Gastroesophageal sphincter (tissue), 3 donors: ENCODE data around the gene CASK.

Experiments
- POLR2A ChIP-seq, 2 donors: fragments of 450-650 bp; IDR thresholded peaks; one replicate each; pipeline ENCODE4 v1.6.1; 2017; ENCODE audit warnings: antibody characterized with exemption in 2 of 2, mild to moderate bottlenecking in 2 of 2, moderate library complexity in 1 of 2
- TF ChIP-seq, protein P1 (sequence below), 4 experiments: fragments of 200-600 bp in 2 of 4; fragments of 450-650 bp in 2 of 4; sonication (generic) in 1 of 4; IDR thresholded peaks; one replicate each; pipeline ENCODE4 v1.5.1; 2017 to 2019; ENCODE audit warnings: antibody characterized with exemption in 4 of 4, mild to moderate bottlenecking in 2 of 4, moderate library complexity in 2 of 4

DNA sequence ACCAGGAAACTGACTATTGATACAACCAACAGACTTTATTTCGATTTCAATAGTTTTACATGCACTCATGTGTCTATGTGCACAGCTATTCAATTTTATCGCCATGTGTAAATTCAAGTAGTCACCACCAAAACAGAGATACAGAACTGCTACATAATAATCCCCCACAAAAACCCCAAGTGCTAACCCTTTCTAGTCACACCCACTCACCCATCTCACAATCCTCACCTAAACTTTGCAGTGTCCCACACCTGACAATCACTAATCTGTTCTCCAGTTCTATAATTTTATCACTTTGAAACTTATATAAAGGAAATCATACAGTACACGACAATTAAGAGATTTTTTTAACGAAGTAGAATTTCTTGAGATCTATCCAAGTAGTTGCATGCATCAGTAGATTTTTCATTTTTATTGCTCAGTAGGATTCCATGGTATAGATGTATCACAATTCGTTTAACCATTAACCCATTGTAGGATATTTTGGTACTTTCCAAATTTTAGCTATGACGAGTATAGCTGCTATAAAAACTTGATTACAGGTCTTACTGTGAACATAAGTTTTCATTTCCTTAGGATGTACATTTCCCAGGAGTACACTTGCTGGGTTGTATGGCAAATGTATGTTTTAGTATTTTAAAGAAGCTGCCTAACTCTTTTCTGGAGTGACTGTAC is 85.9 kb downstream of the CASK start:
- TF ChIP-seq POLR2A (IDR thresholded peaks at IDR 0.05) = no peak
- TF ChIP-seq, protein P1, sequence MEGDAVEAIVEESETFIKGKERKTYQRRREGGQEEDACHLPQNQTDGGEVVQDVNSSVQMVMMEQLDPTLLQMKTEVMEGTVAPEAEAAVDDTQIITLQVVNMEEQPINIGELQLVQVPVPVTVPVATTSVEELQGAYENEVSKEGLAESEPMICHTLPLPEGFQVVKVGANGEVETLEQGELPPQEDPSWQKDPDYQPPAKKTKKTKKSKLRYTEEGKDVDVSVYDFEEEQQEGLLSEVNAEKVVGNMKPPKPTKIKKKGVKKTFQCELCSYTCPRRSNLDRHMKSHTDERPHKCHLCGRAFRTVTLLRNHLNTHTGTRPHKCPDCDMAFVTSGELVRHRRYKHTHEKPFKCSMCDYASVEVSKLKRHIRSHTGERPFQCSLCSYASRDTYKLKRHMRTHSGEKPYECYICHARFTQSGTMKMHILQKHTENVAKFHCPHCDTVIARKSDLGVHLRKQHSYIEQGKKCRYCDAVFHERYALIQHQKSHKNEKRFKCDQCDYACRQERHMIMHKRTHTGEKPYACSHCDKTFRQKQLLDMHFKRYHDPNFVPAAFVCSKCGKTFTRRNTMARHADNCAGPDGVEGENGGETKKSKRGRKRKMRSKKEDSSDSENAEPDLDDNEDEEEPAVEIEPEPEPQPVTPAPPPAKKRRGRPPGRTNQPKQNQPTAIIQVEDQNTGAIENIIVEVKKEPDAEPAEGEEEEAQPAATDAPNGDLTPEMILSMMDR (IDR thresholded peaks at IDR 0.05) = no peak
